MM.1S (cell line): ENCODE results near the gene LRMDA.
"Not testable (repeated sequence)": the region's sequence is repeated elsewhere in the genome, so short reads cannot be mapped to it uniquely, and the experiment has no call there.

Experiments used
- DNase-seq: peaks from one replicate; pipeline ENCODE4 v3.0.0-alpha.2; 2015
- H2AFZ ChIP-seq: fragments of 300-600 bp; sonication (generic); 2 replicates; pipeline ENCODE4 v1.6.0; 2016; ENCODE audit warnings: antibody characterized with exemption, low read length
- H3F3A ChIP-seq: fragments of 300-600 bp; sonication (generic); 2 replicates; pipeline ENCODE4 v1.6.1; 2016; ENCODE audit warnings: mild to moderate bottlenecking, antibody characterized with exemption, low read length, moderate library complexity, mixed read lengths; ENCODE audit not compliant: insufficient read depth
- H3K27ac ChIP-seq: fragments of 300-600 bp; sonication (generic); 2 replicates; pipeline ENCODE4 v1.5.1; 2016; ENCODE audit warnings: mild to moderate bottlenecking, low read length
- H3K27me3 ChIP-seq: fragments of 300-600 bp; sonication (generic); replicated peaks from 2 replicates; pipeline ENCODE4 v1.6.0; 2016; ENCODE audit warnings: low read length; ENCODE audit not compliant: insufficient read depth
- H3K36me3 ChIP-seq: fragments of 300-600 bp; sonication (generic); replicated peaks from 2 replicates; pipeline ENCODE4 v1.6.1; 2016; ENCODE audit warnings: mild to moderate bottlenecking, low read length, mixed read lengths; ENCODE audit not compliant: insufficient read depth
- H3K4me1 ChIP-seq: fragments of 300-600 bp; sonication (generic); 2 replicates; pipeline ENCODE4 v1.6.1; 2016; ENCODE audit warnings: low read length, mixed read lengths
- H3K4me2 ChIP-seq: fragments of 300-600 bp; sonication (generic); 2 replicates; pipeline ENCODE4 v1.6.0; 2016; ENCODE audit warnings: low read depth, low read length
- H3K4me3 ChIP-seq: fragments of 300-600 bp; sonication (generic); 2 replicates; pipeline ENCODE4 v1.5.1; 2016; ENCODE audit warnings: low read length, mixed read lengths
- H3K79me2 ChIP-seq: fragments of 300-600 bp; sonication (generic); 2 replicates; pipeline ENCODE4 v1.6.1; 2016; ENCODE audit warnings: mixed run types, low read length, mixed read lengths
- H3K9ac ChIP-seq: fragments of 300-600 bp; sonication (generic); 2 replicates; pipeline ENCODE4 v1.6.1; 2016; ENCODE audit warnings: low read length, mixed read lengths
- H3K9me2 ChIP-seq: fragments of 300-600 bp; sonication (generic); replicated peaks from 2 replicates; pipeline ENCODE4 v1.6.1; 2016; ENCODE audit warnings: mild to moderate bottlenecking, low read length, mixed read lengths; ENCODE audit not compliant: insufficient read depth
- H3K9me3 ChIP-seq: fragments of 300-600 bp; sonication (generic); replicated peaks from 2 replicates; pipeline ENCODE4 v1.6.1; 2016; ENCODE audit warnings: mild to moderate bottlenecking, low read length, mixed read lengths; ENCODE audit not compliant: insufficient read depth
- H4K20me1 ChIP-seq: fragments of 300-600 bp; sonication (generic); 2 replicates; pipeline ENCODE4 v1.6.1; 2016; ENCODE audit warnings: mild to moderate bottlenecking, low read length, moderate library complexity, mixed read lengths; ENCODE audit not compliant: insufficient read depth
- EZH2 ChIP-seq: fragments of 300-600 bp; sonication (generic); optimal IDR thresholded peaks from 2 replicates; pipeline ENCODE3; 2017; ENCODE audit warnings: low read depth, mild to moderate bottlenecking, antibody characterized with exemption, low read length, mixed read lengths
- EZH2phosphoT487 ChIP-seq: fragments of 300-600 bp; sonication (generic); IDR thresholded peaks from 2 replicates; pipeline ENCODE4 v1.6.1; 2018; ENCODE audit warnings: antibody characterized with exemption, low read length
- TF ChIP-seq, protein P1 (sequence below): fragments of 300-600 bp; sonication (generic); IDR thresholded peaks from 2 replicates; pipeline ENCODE4 v1.5.1; 2016; ENCODE audit warnings: antibody characterized with exemption, low read length, mixed read lengths

LRMDA gene

DNA sequence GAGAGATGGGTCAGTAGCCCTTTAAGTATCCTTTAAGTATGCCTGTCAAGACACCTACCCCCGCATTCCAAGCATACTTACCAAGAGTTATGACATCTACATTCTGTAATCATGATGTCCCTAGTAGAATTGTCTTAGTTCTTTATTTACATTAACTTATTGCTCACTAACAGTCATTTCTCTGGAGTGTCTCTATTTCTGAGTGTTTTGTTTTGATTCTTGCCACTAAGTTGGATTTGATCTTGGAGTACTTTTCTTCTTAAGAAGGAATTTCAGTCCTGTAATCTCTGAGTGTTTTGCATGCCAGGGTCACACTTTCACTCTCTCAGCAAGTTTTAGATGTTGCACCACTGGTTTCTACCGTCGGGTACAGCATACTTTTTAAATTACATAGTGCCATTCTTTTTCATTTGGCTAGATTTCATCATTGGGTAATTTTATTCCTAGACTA lies 1152.3 kb downstream of the LRMDA start:
- Histone ChIP-seq H3K9me3 (no peaks in the 10 kb centered on the region), H3K4me1 (no peaks in the 10 kb centered on the region), H3K4me2 (no peak overlapping the region), H3K79me2 (no peaks in the 10 kb centered on the region), H3K27me3 (no peaks in the 10 kb centered on the region), H3F3A (no peaks in the 10 kb centered on the region), H3K9me2 (no peaks in the 10 kb centered on the region), H3K4me3 (no peak overlapping the region), H4K20me1 (no peaks in the 10 kb centered on the region), H2AFZ (no peak overlapping the region), H3K9ac (no peak overlapping the region), H3K36me3 (no peaks in the 10 kb centered on the region), H3K27ac (no peak overlapping the region)
- TF ChIP-seq EZH2 (no peak), EZH2phosphoT487 (no peak)
- TF ChIP-seq, protein P1, sequence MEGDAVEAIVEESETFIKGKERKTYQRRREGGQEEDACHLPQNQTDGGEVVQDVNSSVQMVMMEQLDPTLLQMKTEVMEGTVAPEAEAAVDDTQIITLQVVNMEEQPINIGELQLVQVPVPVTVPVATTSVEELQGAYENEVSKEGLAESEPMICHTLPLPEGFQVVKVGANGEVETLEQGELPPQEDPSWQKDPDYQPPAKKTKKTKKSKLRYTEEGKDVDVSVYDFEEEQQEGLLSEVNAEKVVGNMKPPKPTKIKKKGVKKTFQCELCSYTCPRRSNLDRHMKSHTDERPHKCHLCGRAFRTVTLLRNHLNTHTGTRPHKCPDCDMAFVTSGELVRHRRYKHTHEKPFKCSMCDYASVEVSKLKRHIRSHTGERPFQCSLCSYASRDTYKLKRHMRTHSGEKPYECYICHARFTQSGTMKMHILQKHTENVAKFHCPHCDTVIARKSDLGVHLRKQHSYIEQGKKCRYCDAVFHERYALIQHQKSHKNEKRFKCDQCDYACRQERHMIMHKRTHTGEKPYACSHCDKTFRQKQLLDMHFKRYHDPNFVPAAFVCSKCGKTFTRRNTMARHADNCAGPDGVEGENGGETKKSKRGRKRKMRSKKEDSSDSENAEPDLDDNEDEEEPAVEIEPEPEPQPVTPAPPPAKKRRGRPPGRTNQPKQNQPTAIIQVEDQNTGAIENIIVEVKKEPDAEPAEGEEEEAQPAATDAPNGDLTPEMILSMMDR: no peak
- DNase-seq: no peak

DNA sequence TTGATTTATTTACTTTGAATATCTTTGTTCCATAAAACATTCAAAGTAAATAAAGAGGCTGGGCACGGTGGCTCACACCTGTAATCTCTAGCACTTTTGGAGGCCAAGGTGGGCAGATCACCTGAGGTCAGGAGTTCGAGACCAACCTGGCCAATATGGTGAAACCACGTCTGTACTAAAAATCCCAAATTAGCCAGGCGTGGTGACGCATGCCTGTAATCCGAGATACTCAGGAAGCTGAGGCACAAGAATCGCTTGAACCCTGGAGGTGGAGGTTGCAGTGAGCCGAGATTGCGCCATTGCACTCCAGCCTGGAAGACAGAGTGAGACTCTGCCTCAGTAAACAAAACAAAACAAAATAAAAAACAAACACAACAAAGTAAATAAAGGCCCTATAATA lies 1153.0 kb downstream of the LRMDA start:
- not testable (repeated sequence) for H3K79me2 ChIP-seq, H3K36me3 ChIP-seq, H3K4me2 ChIP-seq, H3K9me2 ChIP-seq, H3K9ac ChIP-seq, H3K9me3 ChIP-seq, H3F3A ChIP-seq, H4K20me1 ChIP-seq, H2AFZ ChIP-seq, H3K27me3 ChIP-seq, H3K4me3 ChIP-seq, DNase-seq, H3K4me1 ChIP-seq, H3K27ac ChIP-seq
